H1 (cell line): ENCODE results near the gene NKAPD1. TPM values are rescaled to one million over a fixed set of nuclear protein-coding genes. Genes with fewer than 3 reads are reported as not detected.

Experiments
- CTCF ChIA-PET: fragments of 300-600 bp; sonication (Branson Sonifier 250); formaldehyde crosslinking; loops from one replicate; lab custom pipeline; 2021; ENCODE audit not compliant: partially characterized antibody; lab: Charles Lee
- POLR2A ChIA-PET: fragments of 300-600 bp; sonication (Branson Sonifier 250); formaldehyde crosslinking; loops from one replicate; lab custom pipeline; 2021; ENCODE audit warnings: inconsistent platforms; ENCODE audit not compliant: partially characterized antibody; lab: Charles Lee
- DNase-seq, 2 experiments: peaks; one replicate each; pipeline versions ENCODE4 v3.0.0 to v3.0.0-alpha.2; 2010 to 2022; ENCODE audit warnings: low spot score in 2 of 2, low read depth in 1 of 2, mixed read lengths in 1 of 2
- FAIRE-seq: peaks from 2 replicates; lab custom pipeline; 2011; peaks lifted over from hg19 to GRCh38; lab: Jason Lieb, UNC
- H2AFZ ChIP-seq: 2 replicates; pipeline ENCODE4 v1.8.1; 2012; ENCODE audit warnings: low read length, inconsistent platforms
- H2AK5ac ChIP-seq: 2 replicates; pipeline ENCODE4 v1.6.1; 2013; ENCODE audit warnings: low read depth, low read length
- H2BK120ac ChIP-seq: replicated peaks from 2 replicates; pipeline ENCODE3; 2013; ENCODE audit warnings: low read depth, low read length, inconsistent platforms
- H2BK12ac ChIP-seq: 2 replicates; pipeline ENCODE4 v1.6.1; 2013; ENCODE audit warnings: low read depth, low read length
- H2BK15ac ChIP-seq: 2 replicates; pipeline ENCODE4 v1.6.1; 2013; ENCODE audit warnings: low read length
- H2BK20ac ChIP-seq: 2 replicates; pipeline ENCODE4 v1.6.1; 2013; ENCODE audit warnings: low read length
- H2BK5ac ChIP-seq: 2 replicates; pipeline ENCODE4 v1.6.1; 2013; ENCODE audit warnings: low read depth, low read length
- H3K14ac ChIP-seq: 2 replicates; pipeline ENCODE4 v1.6.1; 2013; ENCODE audit warnings: inconsistent platforms; ENCODE audit not compliant: insufficient read length
- H3K18ac ChIP-seq: 2 replicates; pipeline ENCODE4 v1.6.1; 2013; ENCODE audit warnings: low read length; ENCODE audit errors: extremely low read depth
- H3K23ac ChIP-seq: 2 replicates; pipeline ENCODE4 v1.6.1; 2013; ENCODE audit warnings: inconsistent platforms; ENCODE audit not compliant: insufficient read length
- H3K23me2 ChIP-seq: 2 replicates; pipeline ENCODE4 v1.6.1; 2013; ENCODE audit warnings: low read depth, low read length
- H3K27ac ChIP-seq: 2 replicates; pipeline ENCODE4 v1.6.1; 2011; ENCODE audit warnings: low read depth, low read length, inconsistent platforms
- H3K27me3 ChIP-seq, 4 experiments: replicated peaks in 1 of 4; 1 replicate in 1 of 4; 2 replicates in 3 of 4; pipeline versions ENCODE4 v1.6.1 to v1.8.1; 2011 to 2013; ENCODE audit warnings: low read length in 3 of 4, mild to moderate bottlenecking in 3 of 4, inconsistent platforms in 2 of 4, mixed read lengths in 2 of 4, moderate library complexity in 1 of 4; ENCODE audit not compliant: control insufficient read depth in 3 of 4, insufficient read depth in 3 of 4; ENCODE audit errors: extremely low read depth in 1 of 4
- H3K36me3 ChIP-seq, 4 experiments: 2 replicates each; pipeline versions ENCODE4 v1.6.1 to v1.8.1; 2011 to 2013; ENCODE audit warnings: mild to moderate bottlenecking in 4 of 4, low read length in 3 of 4, moderate library complexity in 2 of 4, control low read depth in 1 of 4, inconsistent platforms in 1 of 4; ENCODE audit not compliant: insufficient read depth in 4 of 4, control insufficient read depth in 2 of 4
- H3K4ac ChIP-seq: replicated peaks from 2 replicates; pipeline ENCODE3; 2013; ENCODE audit warnings: low read length, low read depth, mixed read lengths, inconsistent platforms; ENCODE audit not compliant: insufficient read length
- H3K4me1 ChIP-seq, 4 experiments: replicated peaks in 1 of 4; 1 replicate in 1 of 4; 2 replicates in 3 of 4; pipeline versions ENCODE4 v1.6.1 to v1.8.1; 2011 to 2013; ENCODE audit warnings: low read length in 3 of 4, inconsistent platforms in 2 of 4, mixed read lengths in 1 of 4; ENCODE audit not compliant: insufficient read depth in 4 of 4, control insufficient read depth in 3 of 4
- H3K4me2 ChIP-seq, 2 experiments: 2 replicates each; pipeline versions ENCODE4 v1.6.1 to v1.8.1; 2011 to 2013; ENCODE audit warnings: low read depth in 2 of 2, low read length in 2 of 2, control low read depth in 1 of 2, inconsistent platforms in 1 of 2, mild to moderate bottlenecking in 1 of 2; ENCODE audit not compliant: insufficient read depth in 1 of 2
- H3K4me3 ChIP-seq, 4 experiments: fragments of 200-600, 300-600 bp in 1 of 4; sonication (generic), shearing (Covaris generic), sonication (Bioruptor Twin) in 1 of 4; 2 replicates each; pipeline versions ENCODE4 v1.5.1 to v1.8.1; 2011 to 2016; ENCODE audit warnings: low read length in 4 of 4, low read depth in 3 of 4, control low read depth in 2 of 4, inconsistent platforms in 2 of 4, mild to moderate bottlenecking in 2 of 4, mixed read lengths in 1 of 4, moderate library complexity in 1 of 4; ENCODE audit not compliant: insufficient read depth in 2 of 4; ENCODE audit errors: extremely low read depth in 1 of 4
- H3K56ac ChIP-seq: replicated peaks from 2 replicates; pipeline ENCODE3; 2013; ENCODE audit warnings: low read depth, mild to moderate bottlenecking, mixed read lengths, low read length, inconsistent platforms; ENCODE audit not compliant: insufficient read length
- H3K79me1 ChIP-seq: 2 replicates; pipeline ENCODE4 v1.6.1; 2013; ENCODE audit warnings: low read depth, low read length, control low read depth
- H3K79me2 ChIP-seq, 2 experiments: 2 replicates each; pipeline versions ENCODE4 v1.6.1 to v1.8.1; 2012 to 2013; ENCODE audit warnings: low read length in 2 of 2, mild to moderate bottlenecking in 2 of 2, inconsistent platforms in 1 of 2; ENCODE audit not compliant: insufficient read depth in 2 of 2, control insufficient read depth in 1 of 2
- H3K9ac ChIP-seq, 4 experiments: replicated peaks in 1 of 4; 1 replicate in 1 of 4; 2 replicates in 3 of 4; pipeline versions ENCODE4 v1.6.1 to v1.8.1; 2011 to 2013; ENCODE audit warnings: low read depth in 3 of 4, low read length in 3 of 4, control low read depth in 2 of 4, mild to moderate bottlenecking in 2 of 4, moderate library complexity in 2 of 4, inconsistent platforms in 1 of 4; ENCODE audit errors: extremely low read depth in 1 of 4
- H3K9me3 ChIP-seq, 2 experiments: 2 replicates each; pipeline versions ENCODE4 v1.6.1 to v1.8.1; 2012 to 2013; ENCODE audit warnings: mild to moderate bottlenecking in 2 of 2, moderate library complexity in 2 of 2, control low read depth in 1 of 2, inconsistent platforms in 1 of 2, low read depth in 1 of 2, low read length in 1 of 2, mixed read lengths in 1 of 2; ENCODE audit not compliant: insufficient read depth in 2 of 2
- H4K20me1 ChIP-seq, 2 experiments: replicated peaks in 1 of 2; 2 replicates each; pipeline versions ENCODE3 to v1.8.1; 2011 to 2013; ENCODE audit warnings: inconsistent platforms in 2 of 2, low read length in 2 of 2, mild to moderate bottlenecking in 1 of 2; ENCODE audit not compliant: insufficient read depth in 2 of 2, control insufficient read depth in 1 of 2
- H4K5ac ChIP-seq: 2 replicates; pipeline ENCODE4 v1.6.1; 2013; ENCODE audit warnings: low read length, low read depth, mixed read lengths, inconsistent platforms; ENCODE audit not compliant: insufficient read length
- H4K8ac ChIP-seq: 2 replicates; pipeline ENCODE4 v1.8.0; 2013; ENCODE audit warnings: mild to moderate bottlenecking, moderate library complexity, low read length, inconsistent platforms; ENCODE audit not compliant: insufficient read depth; ENCODE audit errors: extremely low read depth
- H4K91ac ChIP-seq: replicated peaks from 2 replicates; pipeline ENCODE3; 2013; ENCODE audit warnings: low read length, mixed read lengths, inconsistent platforms; ENCODE audit not compliant: insufficient read length
- ATF3 ChIP-seq: IDR thresholded peaks from 2 replicates; pipeline ENCODE4 v1.6.1; 2011; ENCODE audit warnings: low read depth, mild to moderate bottlenecking, low read length; ENCODE audit not compliant: insufficient read depth
- BACH1 ChIP-seq: IDR thresholded peaks from 2 replicates; pipeline ENCODE4 v1.6.1; 2012; ENCODE audit warnings: low read length, improper control_type of control experiment
- CBX8 ChIP-seq: fragments of 300-800, 300-1000 bp; sonication (generic); IDR thresholded peaks from 2 replicates; pipeline ENCODE4 v1.7.1; 2016; ENCODE audit warnings: low read depth, low read length, borderline replicate concordance
- CEBPB ChIP-seq: IDR thresholded peaks from 2 replicates; pipeline ENCODE4 v1.6.1; 2012; ENCODE audit warnings: low read depth, low read length
- MAFK ChIP-seq: IDR thresholded peaks from 2 replicates; pipeline ENCODE4 v1.6.1; 2012; ENCODE audit warnings: low read depth, mild to moderate bottlenecking, improper control_type of control experiment, low read length
- RBBP5 ChIP-seq: IDR thresholded peaks from 2 replicates; pipeline ENCODE4 v1.7.1; 2012; ENCODE audit warnings: low read depth, mild to moderate bottlenecking, inconsistent platforms, low read length, moderate library complexity, borderline replicate concordance
- RFX5 ChIP-seq: IDR thresholded peaks from 2 replicates; pipeline ENCODE4 v1.6.1; 2011; ENCODE audit warnings: low read depth, low read length, improper control_type of control experiment, borderline replicate concordance
- SIRT6 ChIP-seq: IDR thresholded peaks from one replicate; pipeline ENCODE4 v1.7.1; 2012; ENCODE audit warnings: low read length, inconsistent platforms
- SP1 ChIP-seq: IDR thresholded peaks from 2 replicates; pipeline ENCODE4 v1.6.1; 2011; ENCODE audit warnings: low read depth, low read length
- SRF ChIP-seq: IDR thresholded peaks from 2 replicates; pipeline ENCODE4 v1.6.1; 2011; ENCODE audit warnings: mild to moderate bottlenecking, low read depth, low read length, moderate library complexity
- SUZ12 ChIP-seq: fragments of 200-600 bp; sonication (generic); IDR thresholded peaks from 2 replicates; pipeline ENCODE4 v1.6.1; 2012; ENCODE audit warnings: mild to moderate bottlenecking, inconsistent platforms, low read length, moderate library complexity, mixed read lengths
- TEAD4 ChIP-seq: IDR thresholded peaks from 2 replicates; pipeline ENCODE4 v1.6.1; 2012; ENCODE audit warnings: low read depth, low read length, inconsistent platforms, mixed read lengths
- WGBS, 2 experiments: shearing (Covaris generic) in 1 of 2; methylation state at CpG; one replicate each; pipeline versions ENCODE4 v1.1.6 to v1.1.7; 2013 to 2015; ENCODE audit warnings: low lambda C conversion rate in 2 of 2, mixed read lengths in 2 of 2, inconsistent platforms in 1 of 2, low coverage in 1 of 2, missing lambda C conversion rate in 1 of 2; ENCODE audit not compliant: insufficient replicate concordance in 2 of 2, insufficient coverage in 1 of 2, insufficient read length in 1 of 2; ENCODE audit errors: extremely low coverage in 1 of 2, missing lambda C conversion rate in 1 of 2; 5-methylcytosine and 5-hydroxymethylcytosine counted together
- polyA plus RNA-seq, 7 experiments: library from polyadenylated mRNA; depleted of rRNA in 3 of 7; stranded (reverse) in 5 of 7; unstranded in 2 of 7; fragments of >200 nt in 5 of 7; fragments of 200-250 nt in 2 of 7; gene quantifications; 1 replicate in 5 of 7; 2 replicates in 1 of 7; 4 replicates in 1 of 7; pipeline versions ENCODE4 v1.2.1 to v1.2.3, GENCODE V29; 2011 to 2013; ENCODE audit warnings: missing spikeins in 2 of 7, mixed read lengths in 2 of 7
- total RNA-seq: library from RNA; stranded (reverse); fragmentation: NEBNext Ultra II Directional; extraction: Animal tissue kit (Norgen Biotek cat#: 25700); gene quantifications from 2 replicates; pipeline ENCODE4 v1.2.1, GENCODE V29; 2021

NKAPD1 gene
- total and polyA plus RNA-seq, 2 of the 8 experiments (the other 6 are each of a cell fraction or from before 2014, with no cell fraction given): 6.7 to 16.7 TPM

- 2% methylated on average over 45 of the region's 45 CpGs; no CpG with 5 or more reads in 1 of the 2 experiments for whole genome bisulfite sequencing, 2 experiments
- peak within 1 kb of the TSS; percentile 87 for H2AFZ ChIP-seq
- TF ChIP-seq ATF3: no peak
- peak; percentile 46; the same call in 1 of the 2 replicates for TF ChIP-seq RBBP5
- no peak for TF ChIP-seq CBX8
- TF ChIP-seq SP1: no peak
- TF ChIP-seq BACH1: no peak; the same call in 1 of the 2 replicates
- TF ChIP-seq MAFK: no peak
- TF ChIP-seq SUZ12: no peak
- no peak for TF ChIP-seq SIRT6
- TF ChIP-seq SRF: no peak
- no peak for TF ChIP-seq RFX5
- no peak for TF ChIP-seq CEBPB
- peak; percentile 57; the same call in 1 of the 2 replicates for TF ChIP-seq TEAD4
Measured at GRCh38 chr11:112086422-112087191, 12.5 kb downstream of the NKAPD1 start, which contains the start of the genes SDHD and TIMM8B. TSS of gene SDHD (plus strand) at chr11:112086873. CDS start at chr11:112086908, 35 bp downstream. TSS of gene TIMM8B (minus strand) at chr11:112086756. CDS start at chr11:112086723, 33 bp downstream.

More at GRCh38 chr11:112086422-112087191, 12.5 kb downstream of the NKAPD1 start, which contains the start of the genes SDHD and TIMM8B:
- Histone ChIP-seq H3K9me3 (no peaks in the 10 kb centered on the region), H3K56ac (peak within 1 kb of the TSS; percentile 27), H3K9ac (peak within 1 kb of the TSS; percentile 80 to 96 (median 94)), H3K4me3 (peak within 1 kb of the TSS; percentile 85 to 99 (median 90)), H2BK20ac (no peak within 1 kb of the TSS), H2BK120ac (no peak within 1 kb of the TSS), H4K8ac (peak within 1 kb of the TSS; percentile 85), H2BK15ac (no peak within 1 kb of the TSS), H3K4me2 (peak within 1 kb of the TSS; percentile 72 to 83), H3K4ac (peak within 1 kb of the TSS; percentile 17), H3K23me2 (peaks cover 9% of the 10 kb centered on the region; the same call in 1 of the 2 replicates), H3K27ac (peak within 1 kb of the TSS; percentile 79), H2BK12ac (no peak within 1 kb of the TSS), H3K14ac (no peak within 1 kb of the TSS), H3K79me2 (peaks cover 3 to 45% of the 10 kb centered on the region in 2 experiments), H4K20me1 (peaks cover 0 to 2% of the 10 kb centered on the region in 2 experiments), H3K4me1 (peaks cover 0 to 3% (median 0%) of the 10 kb centered on the region in 4 experiments; a peak in 3 of 7 replicates), H2BK5ac (peak within 1 kb of the TSS; percentile 64), H3K18ac (peak within 1 kb of the TSS; percentile 93), H3K23ac (no peak within 1 kb of the TSS), H4K91ac (peak within 1 kb of the TSS; percentile 75), H4K5ac (peak within 1 kb of the TSS; percentile 82), H3K27me3 (no peaks in the 10 kb centered on the region), H3K36me3 (peaks cover 10 to 68% (median 47%) of the 10 kb centered on the region in 4 experiments), H2AK5ac (no peak within 1 kb of the TSS), H3K79me1 (peaks cover 10% of the 10 kb centered on the region; the same call in 1 of the 2 replicates)
- DNase-seq: peak; percentile 84 to 95
- peak; percentile 69 for FAIRE-seq
- ChIA-PET POLR2A (interaction anchor here (0.7 to 3.8 kb wide), 11 partner anchors 8 to 216 kb away, joined by 3 to 15 read pairs (median 4); partner anchors contain the start of genes ALG9, DLAT, NKAPD1 and PIH1D2), CTCF (interaction anchor here (0.9 to 3.9 kb wide), 3 partner anchors 27 to 194 kb away, joined by 4 to 13 read pairs (median 4); no protein-coding TSS in a partner anchor)
